ENCODE data around the gene SPOCK1. TPM values are rescaled to one million over a fixed set of nuclear protein-coding genes. Genes with fewer than 3 reads are reported as not detected.

Gene SPOCK1
- total and polyA plus RNA-seq, 2 experiments from 2014 or later = 5.6 to 10.1 TPM

GRCh38 chr5:137264041-137264440 lies 235.1 kb downstream of the SPOCK1 start:
- no peak overlapping the region for H3K4me2 ChIP-seq
- H3K27ac ChIP-seq = no peak overlapping the region
- H3K79me2 ChIP-seq = no peaks in the 10 kb centered on the region
- H2AFZ ChIP-seq = no peak overlapping the region
- H3K27me3 ChIP-seq = no peaks in the 10 kb centered on the region
- no peaks in the 10 kb centered on the region for H3K36me3 ChIP-seq (replicated peaks; ENCODE audit: insufficient read depth, low read depth)
- DNase-seq (ENCODE audit: low spot score) = no peak
- TF ChIP-seq EZH2 (IDR thresholded peaks at IDR 0.05; ENCODE audit: borderline replicate concordance) (no peak), EZH2phosphoT487 (IDR thresholded peaks at IDR 0.05; ENCODE audit: low read depth, severe bottlenecking, unreplicated experiment) (no peak)
- TF ChIP-seq, protein P1, sequence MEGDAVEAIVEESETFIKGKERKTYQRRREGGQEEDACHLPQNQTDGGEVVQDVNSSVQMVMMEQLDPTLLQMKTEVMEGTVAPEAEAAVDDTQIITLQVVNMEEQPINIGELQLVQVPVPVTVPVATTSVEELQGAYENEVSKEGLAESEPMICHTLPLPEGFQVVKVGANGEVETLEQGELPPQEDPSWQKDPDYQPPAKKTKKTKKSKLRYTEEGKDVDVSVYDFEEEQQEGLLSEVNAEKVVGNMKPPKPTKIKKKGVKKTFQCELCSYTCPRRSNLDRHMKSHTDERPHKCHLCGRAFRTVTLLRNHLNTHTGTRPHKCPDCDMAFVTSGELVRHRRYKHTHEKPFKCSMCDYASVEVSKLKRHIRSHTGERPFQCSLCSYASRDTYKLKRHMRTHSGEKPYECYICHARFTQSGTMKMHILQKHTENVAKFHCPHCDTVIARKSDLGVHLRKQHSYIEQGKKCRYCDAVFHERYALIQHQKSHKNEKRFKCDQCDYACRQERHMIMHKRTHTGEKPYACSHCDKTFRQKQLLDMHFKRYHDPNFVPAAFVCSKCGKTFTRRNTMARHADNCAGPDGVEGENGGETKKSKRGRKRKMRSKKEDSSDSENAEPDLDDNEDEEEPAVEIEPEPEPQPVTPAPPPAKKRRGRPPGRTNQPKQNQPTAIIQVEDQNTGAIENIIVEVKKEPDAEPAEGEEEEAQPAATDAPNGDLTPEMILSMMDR (IDR thresholded peaks at IDR 0.05; ENCODE audit: poor library complexity) = no peak
- H4K20me1 ChIP-seq (ENCODE audit: insufficient read depth, poor library complexity, severe bottlenecking) = no peaks in the 10 kb centered on the region
- H3K9me3 ChIP-seq (ENCODE audit: low read depth) = no peaks in the 10 kb centered on the region
- no peaks in the 10 kb centered on the region for H3K9me2 ChIP-seq (replicated peaks; ENCODE audit: insufficient read depth)
- H3K4me3 ChIP-seq = no peak overlapping the region
- no peaks in the 10 kb centered on the region for H3K4me1 ChIP-seq (ENCODE audit: insufficient read depth)
- 73% methylated on average over 3 of the region's 3 CpGs for WGBS (ENCODE audit: low lambda C conversion rate, missing lambda C conversion rate)

- H4K20me1 ChIP-seq (ENCODE audit: insufficient read depth, poor library complexity, severe bottlenecking) = no peaks in the 10 kb centered on the region
- no peaks in the 10 kb centered on the region for H3K36me3 ChIP-seq (replicated peaks; ENCODE audit: insufficient read depth, low read depth)
- WGBS (ENCODE audit: low lambda C conversion rate, missing lambda C conversion rate) = 53% methylated on average over 5 of the region's 5 CpGs
- H3K4me2 ChIP-seq = no peak overlapping the region
- H3K9me2 ChIP-seq (replicated peaks; ENCODE audit: insufficient read depth) = no peaks in the 10 kb centered on the region
- H3K27ac ChIP-seq = no peak overlapping the region
- TF ChIP-seq, protein P1 (IDR thresholded peaks at IDR 0.05; ENCODE audit: poor library complexity) = no peak
- no peak for TF ChIP-seq EZH2 (IDR thresholded peaks at IDR 0.05; ENCODE audit: borderline replicate concordance)
- no peak for TF ChIP-seq EZH2phosphoT487 (IDR thresholded peaks at IDR 0.05; ENCODE audit: low read depth, severe bottlenecking, unreplicated experiment)
- H3K79me2 ChIP-seq = no peaks in the 10 kb centered on the region
- no peaks in the 10 kb centered on the region for H3K27me3 ChIP-seq
- peak; percentile 14 for DNase-seq (ENCODE audit: low spot score)
- no peaks in the 10 kb centered on the region for H3K9me3 ChIP-seq (ENCODE audit: low read depth)
- H3K4me3 ChIP-seq = no peak overlapping the region
- no peak overlapping the region for H2AFZ ChIP-seq
- no peaks in the 10 kb centered on the region for H3K4me1 ChIP-seq (ENCODE audit: insufficient read depth)
Observed at GRCh38 chr5:137263371-137264005, 235.6 kb downstream of the SPOCK1 start.

- Histone ChIP-seq H3K9me3 (ENCODE audit: low read depth) (no peaks in the 10 kb centered on the region), H3K4me1 (ENCODE audit: insufficient read depth) (no peaks in the 10 kb centered on the region), H3K4me2 (no peak overlapping the region), H3K79me2 (no peaks in the 10 kb centered on the region), H3K27ac (no peak overlapping the region), H2AFZ (no peak overlapping the region), H3K9me2 (replicated peaks; ENCODE audit: insufficient read depth) (no peaks in the 10 kb centered on the region), H3K36me3 (replicated peaks; ENCODE audit: insufficient read depth, low read depth) (no peaks in the 10 kb centered on the region), H4K20me1 (ENCODE audit: insufficient read depth, poor library complexity, severe bottlenecking) (no peaks in the 10 kb centered on the region), H3K4me3 (no peak overlapping the region), H3K27me3 (no peaks in the 10 kb centered on the region)
- TF ChIP-seq, protein P1 (IDR thresholded peaks at IDR 0.05; ENCODE audit: poor library complexity) = no peak
- no peak for TF ChIP-seq EZH2phosphoT487 (IDR thresholded peaks at IDR 0.05; ENCODE audit: low read depth, severe bottlenecking, unreplicated experiment)
- TF ChIP-seq EZH2 (IDR thresholded peaks at IDR 0.05; ENCODE audit: borderline replicate concordance) = no peak
- DNase-seq (ENCODE audit: low spot score) = no peak
Observed at GRCh38 chr5:137262818-137263217, 236.3 kb downstream of the SPOCK1 start.

Data from hepatocyte (in vitro differentiated cells).